T-helper 2 cell treated with Interferon-gamma antibody and Interleukin-4, amounts not matched to agents 5 μg/mL and 100 μg/mL, for 36 hours (primary cell): Measurements from ENCODE around the gene NCEH1.
A peak's percentile ranks its signal among the peaks of the same experiment; 100 is the strongest.

Experiments used
- DNase-seq: peaks from one replicate; pipeline ENCODE4 v3.0.0; 2021; ENCODE audit warnings: low spot score
- H3K27ac Mint-ChIP-seq: one replicate; pipeline ENCODE4 v1.8.0; 2021; ENCODE audit warnings: mild to moderate bottlenecking, mixed read lengths
- H3K27me3 Mint-ChIP-seq: one replicate; pipeline ENCODE4 v1.8.0; 2021; ENCODE audit warnings: low read depth, mixed read lengths
- H3K36me3 Mint-ChIP-seq: one replicate; pipeline ENCODE4 v1.8.0; 2021; ENCODE audit warnings: low read depth, mixed read lengths
- H3K4me1 Mint-ChIP-seq: one replicate; pipeline ENCODE4 v1.8.0; 2021; ENCODE audit warnings: low read depth, mixed read lengths
- H3K4me3 Mint-ChIP-seq: one replicate; pipeline ENCODE4 v1.8.0; 2022; ENCODE audit warnings: mild to moderate bottlenecking, moderate library complexity, mixed read lengths
- H3K9me3 Mint-ChIP-seq: one replicate; pipeline ENCODE4 v1.8.0; 2021; ENCODE audit warnings: mixed read lengths

NCEH1 gene

DNA sequence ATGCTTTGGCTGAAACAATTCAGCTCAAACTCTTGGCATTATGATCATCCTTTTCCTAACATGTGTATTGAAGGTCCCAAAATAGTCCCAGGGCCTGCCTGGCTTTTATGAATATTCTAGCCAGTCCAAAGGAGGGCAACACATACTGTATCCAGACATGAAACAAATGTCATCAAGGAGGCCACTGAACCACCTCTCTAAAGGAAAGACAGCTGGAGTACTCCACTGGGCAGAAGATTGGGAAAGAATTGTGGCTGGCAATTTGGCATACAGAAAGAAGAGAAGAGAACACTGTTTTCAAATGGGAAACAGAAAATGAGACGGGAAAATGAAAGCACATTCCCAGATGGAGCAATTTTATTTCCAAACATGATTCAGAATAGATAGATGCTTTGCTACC is 80.6 kb downstream of the NCEH1 start:
- Mint-ChIP-seq H3K36me3 (peaks cover 3% of the 10 kb centered on the region), H3K4me3 (no peak overlapping the region), H3K4me1 (peaks cover 2% of the 10 kb centered on the region), H3K9me3 (no peaks in the 10 kb centered on the region), H3K27ac (no peak overlapping the region), H3K27me3 (no peaks in the 10 kb centered on the region)
- DNase-seq, result no peak

DNA sequence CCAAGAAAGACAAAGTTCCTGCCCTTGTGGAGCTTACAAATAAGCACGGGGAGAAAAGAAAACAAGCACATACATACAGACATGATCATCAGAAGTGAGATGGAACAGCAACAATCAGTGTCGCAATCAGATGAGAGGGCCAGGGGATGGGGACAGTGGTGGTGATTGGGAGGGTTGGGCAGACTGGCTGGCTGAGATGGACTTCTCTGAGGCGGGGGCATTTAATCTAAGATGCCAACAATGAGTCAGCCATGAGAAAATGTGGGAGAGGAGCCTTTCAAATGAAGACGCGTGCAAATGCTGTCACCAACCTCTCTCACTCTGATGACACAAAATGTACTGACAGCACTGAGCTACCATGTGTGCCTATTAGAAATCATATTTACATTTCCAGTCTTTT is 81.4 kb downstream of the NCEH1 start:
- H3K4me1 Mint-ChIP-seq, result no peaks in the 10 kb centered on the region
- H3K9me3 Mint-ChIP-seq, result no peaks in the 10 kb centered on the region
- H3K27me3 Mint-ChIP-seq, result no peaks in the 10 kb centered on the region
- H3K36me3 Mint-ChIP-seq, result peaks cover 3% of the 10 kb centered on the region
- no peak overlapping the region for H3K27ac Mint-ChIP-seq
- no peak overlapping the region for H3K4me3 Mint-ChIP-seq
- no peak for DNase-seq

DNA sequence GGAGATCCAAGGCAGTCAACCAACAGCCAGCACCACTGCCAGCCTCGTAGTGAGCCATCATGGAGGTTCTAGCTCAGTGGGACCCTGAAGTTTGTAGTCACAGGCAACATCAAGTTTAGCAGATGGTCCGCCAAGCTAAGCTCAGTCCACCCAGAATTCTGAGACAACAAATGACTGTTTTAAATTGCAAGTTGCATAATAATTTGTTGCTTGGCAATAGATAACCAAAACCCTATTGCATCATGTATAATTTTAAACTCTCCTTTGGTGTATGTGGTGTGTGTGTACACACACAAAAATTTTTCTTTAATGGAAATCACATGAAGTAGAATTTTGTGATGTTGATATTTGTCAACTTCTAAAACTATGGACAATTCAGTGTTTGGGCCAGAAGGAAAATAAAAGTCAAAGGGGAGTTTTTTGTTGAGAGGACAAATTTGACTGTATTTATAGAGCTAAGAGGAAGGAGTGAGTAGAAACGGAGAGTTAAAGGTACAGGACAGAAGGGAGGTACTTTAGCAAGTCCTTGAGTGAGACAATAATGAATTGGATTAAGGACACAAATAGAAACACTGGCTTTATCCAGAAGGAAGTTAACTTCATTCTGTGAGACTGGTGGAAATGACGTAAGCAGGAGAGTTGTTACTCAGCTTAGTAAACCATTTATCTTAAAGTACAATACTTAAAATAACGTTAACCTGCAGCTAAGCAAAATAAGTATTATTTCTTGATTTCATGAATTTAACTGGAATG is 83.6 kb downstream of the NCEH1 start:
- Mint-ChIP-seq H3K27ac (no peak overlapping the region), H3K9me3 (no peaks in the 10 kb centered on the region), H3K36me3 (no peaks in the 10 kb centered on the region), H3K4me1 (peaks cover 6% of the 10 kb centered on the region), H3K27me3 (no peaks in the 10 kb centered on the region), H3K4me3 (no peak overlapping the region)
- DNase-seq, result no peak

DNA sequence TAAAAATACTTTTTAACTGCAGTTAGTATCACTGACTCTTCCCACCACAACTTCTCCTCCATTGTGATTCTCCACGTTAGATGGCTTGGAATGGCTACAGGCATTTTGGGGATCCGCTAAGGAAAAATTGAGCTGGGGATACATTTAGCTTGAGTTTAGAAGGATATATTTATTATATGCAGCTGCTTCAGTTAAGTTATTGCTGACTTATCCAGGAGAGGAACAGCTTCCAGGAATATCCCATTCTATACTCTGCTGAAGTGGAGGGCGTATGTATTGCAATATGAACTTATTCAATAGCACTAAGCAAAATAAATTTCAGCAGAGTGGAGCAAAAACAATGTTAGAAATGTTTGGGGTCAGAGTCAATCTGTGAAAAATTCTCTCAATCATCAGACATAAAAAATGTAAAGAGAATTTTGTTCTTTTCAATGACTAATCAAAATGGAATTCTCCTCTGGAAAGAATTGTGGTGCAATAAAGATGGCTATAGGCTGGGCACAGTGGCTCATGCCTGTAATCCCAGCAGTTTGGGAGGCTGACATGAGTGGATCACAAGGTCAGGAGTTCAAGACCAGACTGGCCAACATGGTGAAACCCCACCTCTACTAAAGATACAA is 84.7 kb downstream of the NCEH1 start:
- Mint-ChIP-seq H3K36me3 (no peaks in the 10 kb centered on the region), H3K4me1 (peaks cover 7% of the 10 kb centered on the region), H3K4me3 (no peak overlapping the region), H3K27ac (no peak overlapping the region), H3K27me3 (no peaks in the 10 kb centered on the region), H3K9me3 (no peaks in the 10 kb centered on the region)
- no peak for DNase-seq

DNA sequence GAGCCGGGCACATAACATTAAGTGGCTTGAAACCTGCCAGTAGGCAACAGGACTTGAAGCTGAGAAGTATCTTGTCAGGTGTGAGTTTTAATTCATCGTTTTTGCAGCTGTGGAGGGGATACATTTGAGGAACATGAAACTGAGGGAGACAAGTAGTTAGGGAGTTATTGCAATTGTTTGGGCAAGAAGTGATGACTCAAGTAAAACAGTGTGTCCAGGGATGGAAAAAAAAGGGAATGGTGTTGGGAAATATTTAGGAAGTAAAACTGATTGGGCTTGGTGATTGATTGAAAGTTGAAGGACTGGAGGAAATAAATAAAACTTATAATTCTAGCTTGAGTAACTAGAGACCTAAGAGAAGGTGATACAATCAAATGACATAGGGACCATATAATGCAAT is 85.5 kb downstream of the NCEH1 start:
- Mint-ChIP-seq H3K4me1 (peaks cover 7% of the 10 kb centered on the region), H3K27me3 (no peaks in the 10 kb centered on the region), H3K4me3 (no peak overlapping the region), H3K27ac (no peak overlapping the region), H3K9me3 (no peaks in the 10 kb centered on the region), H3K36me3 (no peaks in the 10 kb centered on the region)
- DNase-seq, result no peak

DNA sequence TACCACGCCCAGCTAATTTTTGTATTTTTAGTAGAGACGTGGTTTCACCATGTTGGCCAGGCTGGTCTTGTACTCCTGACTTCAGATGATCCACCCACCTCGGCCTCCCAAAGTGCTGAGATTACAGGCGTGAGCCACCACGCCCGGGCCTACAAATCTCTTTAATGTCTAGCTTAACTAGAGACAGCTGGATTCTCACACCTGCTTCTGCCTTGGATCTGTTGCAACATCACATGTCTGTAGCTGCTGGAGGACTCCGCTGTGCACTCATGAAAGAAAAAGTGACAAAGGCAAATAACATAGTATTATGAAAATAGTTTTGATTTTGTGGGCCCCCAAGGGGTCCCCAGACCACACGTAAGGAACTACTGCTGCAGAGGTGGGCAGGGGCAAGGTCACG is 85.9 kb downstream of the NCEH1 start:
- no peak for DNase-seq
- Mint-ChIP-seq H3K27ac (no peak overlapping the region), H3K27me3 (no peaks in the 10 kb centered on the region), H3K4me1 (peaks cover 7% of the 10 kb centered on the region), H3K9me3 (no peaks in the 10 kb centered on the region), H3K4me3 (no peak overlapping the region), H3K36me3 (no peaks in the 10 kb centered on the region)

DNA sequence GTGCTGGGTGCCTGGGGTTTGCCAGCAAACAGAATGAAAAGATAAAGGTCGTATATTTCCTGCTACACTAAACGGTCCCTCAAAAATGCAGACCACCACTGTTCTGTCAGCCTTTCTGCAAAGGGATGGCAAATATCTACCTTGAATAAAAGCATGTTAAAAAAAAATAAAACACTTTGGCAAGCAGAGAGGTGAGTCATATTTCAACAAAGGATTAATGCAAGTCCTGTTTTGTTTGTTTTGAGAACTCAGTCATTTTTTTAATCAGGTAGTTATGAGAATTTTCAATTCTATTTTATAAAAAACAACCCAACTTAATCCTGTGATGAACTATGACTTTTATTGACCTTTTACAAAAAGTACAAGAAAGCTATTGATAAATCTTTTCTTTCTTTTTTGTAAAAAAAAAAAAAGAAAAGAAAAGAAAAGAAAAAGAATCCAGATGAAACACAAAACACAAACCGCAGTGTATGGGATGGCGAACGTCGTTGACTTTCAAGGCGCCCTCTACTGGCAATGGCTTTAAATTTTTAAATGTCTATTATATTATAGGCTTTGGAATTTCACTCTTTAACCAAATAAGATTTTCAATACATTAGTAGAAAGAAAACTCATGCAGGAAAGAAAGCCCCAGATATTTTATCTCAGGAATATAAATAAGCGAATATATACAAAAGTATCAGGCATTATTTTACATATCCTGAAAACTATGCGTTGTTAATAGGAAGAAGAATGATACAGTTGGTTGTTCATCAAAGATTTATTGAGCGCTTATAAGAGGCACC is 87.8 kb downstream of the NCEH1 start:
- H3K27ac Mint-ChIP-seq, result no peak overlapping the region
- peak overlapping the region; percentile 53 for H3K4me3 Mint-ChIP-seq
- no peaks in the 10 kb centered on the region for H3K27me3 Mint-ChIP-seq
- no peak for DNase-seq
- H3K9me3 Mint-ChIP-seq, result no peaks in the 10 kb centered on the region
- H3K36me3 Mint-ChIP-seq, result no peaks in the 10 kb centered on the region
- peaks cover 7% of the 10 kb centered on the region for H3K4me1 Mint-ChIP-seq

DNA sequence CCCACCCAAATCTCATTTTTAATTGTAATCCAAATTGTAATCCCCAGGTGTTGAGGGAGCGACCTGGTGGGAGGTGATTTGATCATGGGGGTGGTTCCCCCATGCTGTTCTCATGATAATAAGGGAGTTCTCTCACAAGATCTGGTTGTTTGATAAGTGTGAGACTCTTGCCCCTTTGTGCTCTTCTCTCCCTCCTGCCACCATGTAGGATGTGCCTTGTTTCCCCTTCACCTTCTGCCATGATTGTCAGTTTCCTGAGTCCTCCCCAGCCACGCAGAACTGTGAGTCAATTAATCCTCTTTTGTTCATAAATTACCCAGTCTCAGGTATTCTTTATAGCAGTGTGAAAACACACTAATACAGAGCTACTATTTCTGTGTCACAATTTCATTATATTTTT is 88.7 kb downstream of the NCEH1 start:
- no peaks in the 10 kb centered on the region for H3K36me3 Mint-ChIP-seq
- no peak overlapping the region for H3K4me3 Mint-ChIP-seq
- no peaks in the 10 kb centered on the region for H3K27me3 Mint-ChIP-seq
- H3K9me3 Mint-ChIP-seq, result no peaks in the 10 kb centered on the region
- H3K4me1 Mint-ChIP-seq, result peaks cover 7% of the 10 kb centered on the region
- no peak for DNase-seq
- H3K27ac Mint-ChIP-seq, result no peak overlapping the region

DNA sequence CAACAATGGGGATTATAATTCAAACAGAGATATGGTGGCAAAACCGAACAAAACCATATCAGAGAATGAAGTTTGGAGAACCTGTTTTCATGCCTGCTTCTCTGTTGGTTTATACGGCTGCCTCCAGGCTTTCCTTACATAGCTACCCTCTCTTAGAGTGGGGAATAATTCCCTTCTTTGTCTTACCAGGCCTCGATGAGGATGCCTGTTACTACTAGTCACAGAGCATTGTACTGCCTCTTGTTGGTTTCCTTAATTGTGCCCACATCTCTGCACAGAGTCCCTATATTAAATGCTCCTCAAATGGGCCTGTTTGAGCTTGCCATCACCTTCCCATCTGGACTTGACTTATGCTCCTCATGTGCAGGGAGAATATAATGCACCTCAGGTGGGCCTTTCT is 92.9 kb downstream of the NCEH1 start:
- Mint-ChIP-seq H3K4me1 (peaks cover 19% of the 10 kb centered on the region), H3K27me3 (no peaks in the 10 kb centered on the region), H3K4me3 (no peak overlapping the region), H3K27ac (no peak overlapping the region), H3K9me3 (peaks cover 7% of the 10 kb centered on the region), H3K36me3 (peaks cover 3% of the 10 kb centered on the region)
- no peak for DNase-seq

DNA sequence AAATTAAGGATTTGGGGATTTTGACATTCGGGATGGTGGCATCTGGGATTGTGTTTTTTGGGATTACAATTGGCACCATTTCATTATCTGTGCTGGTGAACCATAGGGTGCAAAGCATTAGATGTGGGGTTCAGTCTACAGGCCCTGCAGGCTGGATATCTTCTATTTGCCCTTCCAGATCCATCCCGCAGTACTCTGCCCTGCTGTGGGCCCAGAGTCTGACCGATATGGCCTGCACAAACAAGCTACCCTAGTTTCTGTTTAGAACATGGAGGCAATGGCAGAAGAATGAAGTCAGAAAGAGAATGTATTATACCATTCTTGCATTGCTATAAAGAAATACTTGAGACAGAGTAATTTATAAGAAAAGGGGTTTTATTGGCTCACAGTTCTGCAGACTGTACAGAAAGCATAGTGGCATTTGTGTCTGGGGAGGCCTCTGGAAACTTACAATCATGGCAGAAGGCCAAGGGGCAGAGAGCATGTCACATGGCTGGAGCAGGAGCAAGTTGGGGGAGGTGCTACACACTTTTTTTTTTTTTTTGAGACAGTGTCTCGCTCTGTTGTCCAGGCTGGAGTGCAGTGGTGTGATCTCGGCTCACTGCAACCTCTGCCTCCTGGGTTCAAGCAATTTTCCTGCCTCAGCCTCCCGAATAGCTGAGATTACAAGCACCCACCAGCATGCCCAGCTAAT is 93.7 kb downstream of the NCEH1 start:
- H3K4me3 Mint-ChIP-seq, result no peak overlapping the region
- no peaks in the 10 kb centered on the region for H3K27me3 Mint-ChIP-seq
- H3K4me1 Mint-ChIP-seq, result peaks cover 13% of the 10 kb centered on the region
- no peak for DNase-seq
- H3K27ac Mint-ChIP-seq, result no peak overlapping the region
- H3K36me3 Mint-ChIP-seq, result peaks cover 3% of the 10 kb centered on the region
- peaks cover 9% of the 10 kb centered on the region for H3K9me3 Mint-ChIP-seq

DNA sequence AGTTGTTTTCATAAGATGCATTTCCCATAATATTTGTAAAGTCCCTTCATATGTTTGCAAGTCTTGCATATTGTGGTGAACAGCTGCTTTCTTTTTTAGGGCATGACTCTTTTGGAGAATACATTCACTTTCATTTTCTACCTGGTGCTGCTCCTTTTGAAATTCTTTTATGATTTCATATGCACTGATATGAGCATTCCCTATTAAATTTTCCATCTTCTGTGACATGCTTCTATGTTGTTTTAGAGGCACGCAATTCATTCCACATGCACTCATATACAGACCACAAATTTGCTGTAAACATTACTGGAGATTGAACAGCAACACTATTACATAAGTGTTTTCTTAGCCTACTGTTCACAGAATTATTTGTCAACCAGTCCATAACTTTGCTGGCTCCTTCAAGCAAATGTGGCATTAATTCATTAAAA is 94.8 kb downstream of the NCEH1 start:
- H3K27me3 Mint-ChIP-seq, result no peaks in the 10 kb centered on the region
- H3K27ac Mint-ChIP-seq, result peak overlapping the region; percentile 80
- DNase-seq, result no peak
- H3K36me3 Mint-ChIP-seq, result peaks cover 3% of the 10 kb centered on the region
- H3K4me3 Mint-ChIP-seq, result peak overlapping the region; percentile 69
- H3K4me1 Mint-ChIP-seq, result peaks cover 13% of the 10 kb centered on the region
- H3K9me3 Mint-ChIP-seq, result peaks cover 9% of the 10 kb centered on the region

DNA sequence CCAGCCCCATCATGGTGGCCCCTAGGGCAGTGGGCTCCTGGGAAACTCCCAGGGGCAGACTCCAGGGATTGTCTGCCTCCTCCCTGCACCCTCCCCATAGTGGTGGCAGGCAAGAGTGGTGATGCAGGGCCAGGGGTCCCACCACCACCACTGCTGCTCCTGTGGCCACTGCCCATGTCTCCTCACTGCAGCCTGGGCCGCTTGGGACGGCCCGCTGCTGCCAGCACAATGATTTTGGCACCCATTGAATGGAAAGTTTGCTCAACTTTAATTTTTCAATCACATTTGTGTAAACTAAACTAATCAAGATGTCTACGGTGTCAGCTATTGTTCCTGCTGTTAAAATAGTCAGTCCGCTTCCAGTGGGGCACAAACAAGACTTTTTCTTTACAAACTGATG is 95.6 kb downstream of the NCEH1 start:
- H3K36me3 Mint-ChIP-seq, result peaks cover 3% of the 10 kb centered on the region
- H3K9me3 Mint-ChIP-seq, result peaks cover 16% of the 10 kb centered on the region
- no peak overlapping the region for H3K4me3 Mint-ChIP-seq
- peaks cover 13% of the 10 kb centered on the region for H3K4me1 Mint-ChIP-seq
- no peaks in the 10 kb centered on the region for H3K27me3 Mint-ChIP-seq
- no peak for DNase-seq
- H3K27ac Mint-ChIP-seq, result no peak overlapping the region

DNA sequence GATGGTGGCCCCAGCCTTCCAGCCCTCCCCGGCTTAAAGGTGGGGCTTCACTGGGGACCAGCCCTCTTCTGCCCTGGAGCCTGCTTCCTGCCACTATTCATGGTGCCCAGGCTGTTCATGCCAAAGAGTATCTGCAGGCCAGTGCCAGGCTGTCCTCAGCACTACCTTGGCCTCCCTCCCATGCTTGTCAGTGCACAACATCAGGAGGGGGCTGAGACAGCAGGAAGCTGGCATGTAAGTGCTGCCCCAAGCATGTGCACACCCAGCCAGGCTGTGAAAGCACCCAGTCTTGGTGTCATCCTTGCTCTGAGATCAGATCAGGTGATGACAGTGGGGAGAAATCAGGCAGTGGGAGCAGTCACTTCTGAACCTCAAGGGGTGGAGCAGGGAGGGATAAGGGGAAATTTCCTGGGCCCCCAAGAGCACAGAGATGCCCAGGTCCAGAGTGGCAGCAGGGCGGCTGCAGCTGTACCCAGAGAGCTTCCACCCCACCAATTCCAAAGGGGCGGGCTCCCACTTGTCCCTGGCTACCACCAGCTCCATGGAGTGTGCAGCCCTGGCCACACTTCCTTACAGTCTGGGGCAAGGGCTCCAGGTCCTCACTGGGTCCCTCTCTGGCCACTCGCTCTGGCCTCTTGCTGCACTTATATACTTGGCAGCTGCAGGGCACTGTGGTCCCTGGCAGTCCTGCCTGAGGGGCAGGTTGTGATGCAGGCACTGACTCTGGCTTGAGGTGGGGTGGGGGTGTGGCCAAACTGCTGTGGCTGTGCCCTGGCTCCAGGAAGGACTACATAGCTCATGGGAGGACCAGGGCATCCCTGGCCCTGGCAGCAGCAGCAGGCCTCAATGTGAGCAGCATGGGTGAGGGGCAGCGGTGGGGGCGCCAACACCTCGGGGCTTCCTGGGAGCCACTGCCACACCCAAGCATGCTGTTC is 96.3 kb downstream of the NCEH1 start:
- Mint-ChIP-seq H3K27ac (no peak overlapping the region), H3K4me3 (no peak overlapping the region), H3K27me3 (no peaks in the 10 kb centered on the region), H3K36me3 (peaks cover 3% of the 10 kb centered on the region), H3K4me1 (peaks cover 13% of the 10 kb centered on the region), H3K9me3 (peaks cover 20% of the 10 kb centered on the region)
- no peak for DNase-seq
